Stimulated activated naive CD4-positive, alpha-beta T cell treated with Interleukin-2 at 50 U/mL for 16 hours (primary cell): Measurements from ENCODE around the gene GLRA2.
"Not testable (repeated sequence)": the region's sequence is repeated elsewhere in the genome, so short reads cannot be mapped to it uniquely, and the experiment has no call there.

Experiments used
- DNase-seq: peaks from one replicate; lab custom pipeline; 2025; lab: John Stamatoyannopoulos, UW

Gene GLRA2

GRCh38 chrX:14591976-14592375, 62.6 kb downstream of the GLRA2 start:
- DNase-seq = no peak

- DNase-seq = no peak
These were observed 65.2 kb downstream of the GLRA2 start for GRCh38 chrX:14594521-14594920.

GRCh38 chrX:14598330-14598729, 69.0 kb downstream of the GLRA2 start:
- DNase-seq = no peak

- DNase-seq = no peak
These were observed 78.2 kb downstream of the GLRA2 start for GRCh38 chrX:14607446-14607985.

- not testable (repeated sequence) for DNase-seq
These were observed 83.1 kb downstream of the GLRA2 start for GRCh38 chrX:14612450-14612849.

GRCh38 chrX:14616301-14616700, 87.0 kb downstream of the GLRA2 start:
- DNase-seq = no peak

GRCh38 chrX:14616836-14617235, 87.5 kb downstream of the GLRA2 start:
- DNase-seq = no peak

GRCh38 chrX:14618177-14618965, 89.0 kb downstream of the GLRA2 start:
- no peak for DNase-seq

GRCh38 chrX:14630733-14631132, 101.4 kb downstream of the GLRA2 start:
- no peak for DNase-seq

GRCh38 chrX:14641681-14642655, 112.6 kb downstream of the GLRA2 start:
- no peak for DNase-seq

GRCh38 chrX:14660970-14661369, 131.6 kb downstream of the GLRA2 start:
- DNase-seq = no peak

GRCh38 chrX:14670819-14671218, 141.5 kb downstream of the GLRA2 start:
- no peak for DNase-seq

GRCh38 chrX:14672611-14673172, 143.4 kb downstream of the GLRA2 start:
- DNase-seq = no peak

- DNase-seq = no peak
These were observed 143.9 kb downstream of the GLRA2 start for GRCh38 chrX:14673236-14673635.

GRCh38 chrX:14673764-14674163, 144.4 kb downstream of the GLRA2 start:
- peak; percentile 0 for DNase-seq

- DNase-seq = no peak
These were observed 146.2 kb downstream of the GLRA2 start for GRCh38 chrX:14675500-14675899.

GRCh38 chrX:14676431-14676830, 147.1 kb downstream of the GLRA2 start:
- no peak for DNase-seq

GRCh38 chrX:14688331-14688730, 159.0 kb downstream of the GLRA2 start:
- DNase-seq = not testable (repeated sequence)

GRCh38 chrX:14690553-14690952, 161.2 kb downstream of the GLRA2 start:
- DNase-seq = no peak

- DNase-seq = no peak
These were observed 165.3 kb downstream of the GLRA2 start for GRCh38 chrX:14694611-14695010.

- DNase-seq = no peak
These were observed 168.1 kb downstream of the GLRA2 start for GRCh38 chrX:14697451-14697850.

GRCh38 chrX:14698790-14699189, 169.5 kb downstream of the GLRA2 start:
- no peak for DNase-seq
